B cell (primary cell): Measurements from ENCODE around the gene BLTP2. TPM values are rescaled to one million over a fixed set of nuclear protein-coding genes. Genes with fewer than 3 reads are reported as not detected.
A peak's percentile ranks its signal among the peaks of the same experiment; 100 is the strongest.

Experiments used
- ATAC-seq: fragments of 200-7000 bp; cut with Tn5 transposase; one replicate; pipeline ENCODE4 v1.10.0; 2021; ENCODE audit warnings: low read depth, mild to moderate bottlenecking, moderate number of reproducible peaks, moderate library complexity
- CTCF ChIA-PET: fragments of 350-600 bp; sonication (Branson Sonifier 250); formaldehyde crosslinking; loops from one replicate; lab custom pipeline; 2021; ENCODE audit warnings: antibody characterized with exemption, inconsistent platforms; lab: Charles Lee
- POLR2A ChIA-PET: fragments of 350-600 bp; sonication (Branson Sonifier 250); formaldehyde crosslinking; loops from one replicate; lab custom pipeline; 2021; ENCODE audit warnings: antibody characterized with exemption; lab: Charles Lee
- DNase-seq: peaks from one replicate; pipeline ENCODE4 v3.0.0; 2013
- H2AFZ ChIP-seq: 2 replicates; pipeline ENCODE4 v1.6.1; 2012; ENCODE audit warnings: mild to moderate bottlenecking, low read depth, low read length; ENCODE audit not compliant: insufficient read depth, poor library complexity, severe bottlenecking
- H3K27ac ChIP-seq, 2 donors: 1 replicate in 1 of 2; 2 replicates in 1 of 2; pipeline ENCODE4 v1.5.1; 2012 to 2013; ENCODE audit warnings: low read length in 2 of 2, mild to moderate bottlenecking in 2 of 2, moderate library complexity in 1 of 2
- H3K27me3 ChIP-seq, 4 experiments: fragments of 200-600 bp in 1 of 4; sonication (generic) in 1 of 4; replicated peaks in 1 of 4; 1 replicate in 2 of 4; 2 replicates in 2 of 4; pipeline versions ENCODE4 v1.6.1 to v1.7.0; 2013 to 2016; ENCODE audit warnings: low read length in 3 of 4, mild to moderate bottlenecking in 2 of 4, mixed read lengths in 1 of 4, moderate library complexity in 1 of 4; ENCODE audit not compliant: insufficient read depth in 4 of 4, control insufficient read depth in 3 of 4; ENCODE audit errors: control extremely low read depth in 1 of 4
- H3K36me3 ChIP-seq, 2 experiments: replicated peaks in 1 of 2; 1 replicate in 1 of 2; 2 replicates in 1 of 2; pipeline versions ENCODE4 v1.6.1 to v1.7.1; 2013; ENCODE audit warnings: low read length in 1 of 2; ENCODE audit not compliant: insufficient read depth in 2 of 2, control insufficient read depth in 1 of 2; ENCODE audit errors: control extremely low read depth in 1 of 2, extremely low read depth in 1 of 2
- H3K4me1 ChIP-seq, 2 donors: fragments of 200-600 bp in 1 of 2; sonication (generic) in 1 of 2; 1 replicate in 1 of 2; 2 replicates in 1 of 2; pipeline versions ENCODE4 v1.5.1 to v1.6.1; 2013 to 2017; ENCODE audit warnings: low read length in 2 of 2; ENCODE audit not compliant: control insufficient read depth in 2 of 2, insufficient read depth in 2 of 2
- H3K4me2 ChIP-seq: replicated peaks from 2 replicates; pipeline ENCODE3; 2012; ENCODE audit warnings: mild to moderate bottlenecking, low read depth, low read length; ENCODE audit not compliant: poor library complexity, severe bottlenecking
- H3K4me3 ChIP-seq, 5 experiments: fragments of 200-600 bp in 1 of 5; sonication (generic) in 1 of 5; 1 replicate in 3 of 5; 2 replicates in 2 of 5; pipeline versions ENCODE4 v1.5.1 to v1.7.0; 2011 to 2016; ENCODE audit warnings: low read length in 4 of 5, mild to moderate bottlenecking in 4 of 5, low read depth in 2 of 5, control low read depth in 1 of 5, moderate library complexity in 1 of 5; ENCODE audit not compliant: insufficient read depth in 1 of 5; ENCODE audit errors: control extremely low read depth in 1 of 5, extremely low read depth in 1 of 5
- H3K79me2 ChIP-seq: fragments of 200-600 bp; sonication (generic); one replicate; pipeline ENCODE4 v1.6.0; 2016; ENCODE audit warnings: low read length; ENCODE audit not compliant: control insufficient read depth, insufficient read depth
- H3K9ac ChIP-seq: fragments of 200-600 bp; sonication (generic); 2 replicates; pipeline ENCODE4 v1.6.1; 2017; ENCODE audit warnings: mild to moderate bottlenecking, low read length, moderate library complexity
- H3K9me3 ChIP-seq, 3 donors: one replicate each; pipeline versions ENCODE4 v1.6.1 to v1.7.1; 2013; ENCODE audit warnings: low read length in 2 of 3; ENCODE audit not compliant: control insufficient read depth in 2 of 3, insufficient read depth in 1 of 3; ENCODE audit errors: control extremely low read depth in 1 of 3
- H4K20me1 ChIP-seq: 2 replicates; pipeline ENCODE4 v1.6.0; 2012; ENCODE audit warnings: mild to moderate bottlenecking, low read length; ENCODE audit not compliant: insufficient read depth, control insufficient read depth, poor library complexity, severe bottlenecking
- H3K27ac Mint-ChIP-seq: one replicate; pipeline ENCODE4 v1.8.0; 2021; ENCODE audit warnings: mixed read lengths
- H3K27me3 Mint-ChIP-seq: one replicate; pipeline ENCODE4 v1.8.0; 2021; ENCODE audit warnings: mixed read lengths
- H3K4me1 Mint-ChIP-seq: one replicate; pipeline ENCODE4 v1.8.0; 2021; ENCODE audit warnings: mixed read lengths
- H3K4me3 Mint-ChIP-seq: one replicate; pipeline ENCODE4 v1.8.0; 2021; ENCODE audit warnings: mixed read lengths
- H3K9me3 Mint-ChIP-seq: one replicate; pipeline ENCODE4 v1.8.0; 2022; ENCODE audit warnings: mixed read lengths; ENCODE audit not compliant: insufficient read depth
- EZH2 ChIP-seq: IDR thresholded peaks from 2 replicates; pipeline ENCODE4 v1.6.1; 2012; ENCODE audit warnings: borderline replicate concordance, low read depth, mild to moderate bottlenecking, moderate library complexity, low read length; ENCODE audit not compliant: insufficient read depth, poor library complexity, severe bottlenecking
- WGBS: methylation state at CpG from one replicate; pipeline ENCODE4 v1.1.5; 2013; ENCODE audit warnings: missing lambda C conversion rate; ENCODE audit not compliant: insufficient coverage; 5-methylcytosine and 5-hydroxymethylcytosine counted together
- intact Hi-C: fragments of 100-400 bp; cut with micrococcal nuclease; formaldehyde crosslinking; loops from one replicate; pipeline ENCODE4 v1.10.0; 2022
- polyA plus RNA-seq: library from polyadenylated mRNA; depleted of rRNA; stranded (reverse); fragments of >200 nt; gene quantifications from 2 replicates; pipeline ENCODE4 v1.2.3, GENCODE V29; 2012
- total RNA-seq, 2 donors: library from RNA; stranded (reverse); fragments of 120-200 nt in 1 of 2; gene quantifications; 1 replicate in 1 of 2; 2 replicates in 1 of 2; pipeline versions ENCODE4 v1.2.3 to v1.2.4, GENCODE V29; 2013 to 2022
- TF ChIP-seq, protein P1 (sequence below): fragments of 200-600 bp; IDR thresholded peaks from one replicate; pipeline ENCODE4 v1.8.0; 2022; ENCODE audit warnings: antibody characterized with exemption, mild to moderate bottlenecking

Gene BLTP2
- total and polyA plus RNA-seq, 2 donors (not counting 1 experiment from before 2014, with no cell fraction given): 45.9 to 156 TPM

- 84% methylated on average over 8 of the region's 12 CpGs for WGBS
- CTCF ChIA-PET: interaction anchor here (0.7 to 4.3 kb wide), 21 partner anchors 11 to 471 kb away, joined by 3 to 59 read pairs (median 5); partner anchors contain the start of genes PROCA1, RPL23A, SDF2 and SUPT6H
- intact Hi-C loops: loop anchor here (5.0 to 10.0 kb wide), 3 partner anchors 256 to 919 kb away; partner anchors contain the start of genes ABHD15, DHRS13 and TP53I13
- H4K20me1 ChIP-seq: peaks cover 12% of the 10 kb centered on the region
- H3K9me3 ChIP-seq: no peaks in the 10 kb centered on the region
- Mint-ChIP-seq H3K27me3 (no peaks in the 10 kb centered on the region), H3K27ac (peak overlapping the region; percentile 89), H3K9me3 (no peaks in the 10 kb centered on the region), H3K4me3 (peak overlapping the region; percentile 97), H3K4me1 (peaks cover 36% of the 10 kb centered on the region)
- ATAC-seq (no peak), DNase-seq (no peak)
- peaks cover 63% of the 10 kb centered on the region for H3K79me2 ChIP-seq
- H3K4me1 ChIP-seq: peaks cover 32 to 37% of the 10 kb centered on the region in 2 donors
- peak overlapping the region; percentile 90 to 94 for H3K27ac ChIP-seq
- peak overlapping the region; percentile 7 to 81 (median 19) for H3K4me3 ChIP-seq
- peaks cover 4 to 38% of the 10 kb centered on the region in 2 experiments for H3K36me3 ChIP-seq
- H3K4me2 ChIP-seq: peak overlapping the region; percentile 91
- H2AFZ ChIP-seq: peak overlapping the region; percentile 78
- TF ChIP-seq, protein P1, sequence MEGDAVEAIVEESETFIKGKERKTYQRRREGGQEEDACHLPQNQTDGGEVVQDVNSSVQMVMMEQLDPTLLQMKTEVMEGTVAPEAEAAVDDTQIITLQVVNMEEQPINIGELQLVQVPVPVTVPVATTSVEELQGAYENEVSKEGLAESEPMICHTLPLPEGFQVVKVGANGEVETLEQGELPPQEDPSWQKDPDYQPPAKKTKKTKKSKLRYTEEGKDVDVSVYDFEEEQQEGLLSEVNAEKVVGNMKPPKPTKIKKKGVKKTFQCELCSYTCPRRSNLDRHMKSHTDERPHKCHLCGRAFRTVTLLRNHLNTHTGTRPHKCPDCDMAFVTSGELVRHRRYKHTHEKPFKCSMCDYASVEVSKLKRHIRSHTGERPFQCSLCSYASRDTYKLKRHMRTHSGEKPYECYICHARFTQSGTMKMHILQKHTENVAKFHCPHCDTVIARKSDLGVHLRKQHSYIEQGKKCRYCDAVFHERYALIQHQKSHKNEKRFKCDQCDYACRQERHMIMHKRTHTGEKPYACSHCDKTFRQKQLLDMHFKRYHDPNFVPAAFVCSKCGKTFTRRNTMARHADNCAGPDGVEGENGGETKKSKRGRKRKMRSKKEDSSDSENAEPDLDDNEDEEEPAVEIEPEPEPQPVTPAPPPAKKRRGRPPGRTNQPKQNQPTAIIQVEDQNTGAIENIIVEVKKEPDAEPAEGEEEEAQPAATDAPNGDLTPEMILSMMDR: no peak
- no peak for TF ChIP-seq EZH2
- H3K9ac ChIP-seq: peak overlapping the region; percentile 85
- H3K27me3 ChIP-seq: no peaks in the 10 kb centered on the region
- POLR2A ChIA-PET: interaction anchor here (0.7 to 4.3 kb wide), 4 partner anchors 16 to 1102 kb away, joined by 3 to 42 read pairs (median 6); partner anchors contain the start of genes SDF2, SUPT6H and TLCD1
Measured at GRCh38 chr17:28646039-28646754, 1.2 kb upstream of the BLTP2 start.
